Ammon's horn (tissue), 1 donor: ENCODE measurements around the gene OSBPL9.
"Not testable (repeated sequence)": the region's sequence is repeated elsewhere in the genome, so short reads cannot be mapped to it uniquely, and the experiment has no call there.

ENCODE experiments used
- DNase-seq: peaks from one replicate; pipeline ENCODE4 v3.0.0-alpha.2; 2016; ENCODE audit warnings: low spot score

OSBPL9 gene

DNA sequence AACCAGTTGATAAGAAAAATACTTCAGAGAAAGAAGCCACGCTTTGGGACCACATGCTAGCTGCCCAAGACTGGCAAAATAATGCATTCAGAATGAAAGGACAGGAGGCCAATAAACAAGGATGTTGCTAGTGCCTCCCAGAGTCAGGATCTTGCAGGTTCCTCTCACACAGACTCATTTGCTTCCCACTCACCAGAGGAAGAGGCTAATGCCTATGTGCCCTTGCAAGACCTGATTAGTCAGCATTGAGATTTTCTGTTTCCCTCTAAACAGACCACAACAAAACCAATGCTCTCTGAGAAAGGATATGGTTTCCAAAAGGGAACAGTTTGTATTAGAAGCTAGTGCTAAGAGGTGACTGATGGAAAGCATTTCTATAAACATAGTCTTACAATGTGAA, 176.0 kb downstream of the OSBPL9 start:
- peak; percentile 51 for DNase-seq

DNA sequence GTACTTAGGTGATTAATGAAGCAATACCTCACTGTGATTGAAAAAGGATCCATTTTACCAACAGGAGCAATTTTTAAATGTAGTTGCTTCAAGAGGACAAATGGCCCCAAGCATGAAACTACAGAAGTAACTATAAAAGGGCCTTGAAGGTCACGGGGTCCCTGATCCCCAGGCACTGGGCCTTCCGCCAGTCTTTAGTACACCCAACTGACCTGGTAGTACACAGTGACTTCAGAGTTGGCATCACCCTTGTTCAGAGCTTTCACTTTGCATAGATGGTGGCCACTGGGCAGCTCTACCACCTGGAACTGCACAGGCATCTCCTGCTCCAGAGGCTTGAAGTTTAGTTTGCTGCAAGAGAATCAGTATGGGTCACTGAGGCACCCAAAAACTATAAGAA, 177.4 kb downstream of the OSBPL9 start:
- DNase-seq = no peak

DNA sequence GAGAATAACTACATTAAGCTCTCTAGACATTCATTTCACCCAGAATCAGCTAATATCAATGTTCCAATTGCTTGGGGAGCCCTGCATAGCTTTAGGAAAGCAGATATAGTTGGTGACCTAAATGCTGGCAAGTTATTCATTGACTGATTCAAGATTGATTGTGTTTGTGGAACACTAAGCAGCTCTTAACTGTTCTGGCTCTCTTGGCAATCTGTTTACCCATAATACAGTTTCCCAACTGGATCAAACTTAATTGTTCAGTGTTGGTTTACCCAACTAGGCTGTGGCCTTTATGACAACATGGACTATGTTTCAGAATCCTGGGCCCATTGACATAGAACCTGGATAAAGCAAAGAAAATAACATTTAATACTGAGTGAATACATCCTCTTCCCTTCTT, 178.0 kb downstream of the OSBPL9 start:
- DNase-seq = no peak

DNA sequence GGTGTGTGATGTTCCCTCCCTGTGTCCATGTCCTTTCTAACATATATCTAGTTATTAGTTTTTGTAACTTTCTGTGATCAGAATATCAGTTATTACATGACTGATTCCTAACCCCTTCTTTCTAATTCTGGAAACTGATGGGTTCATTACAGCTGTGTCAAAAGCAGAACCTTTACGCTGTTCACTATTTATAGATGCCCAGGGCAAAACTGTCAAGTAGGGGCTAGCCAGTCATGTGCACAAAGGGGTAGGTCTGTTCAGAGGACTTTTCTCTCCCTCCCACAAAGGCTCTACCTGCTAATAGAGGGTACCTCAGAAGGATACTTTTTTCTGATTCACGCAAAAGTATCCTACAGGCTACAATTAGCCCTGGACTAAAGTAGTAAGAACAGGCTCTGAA, 182.5 kb downstream of the OSBPL9 start:
- no peak for DNase-seq

DNA sequence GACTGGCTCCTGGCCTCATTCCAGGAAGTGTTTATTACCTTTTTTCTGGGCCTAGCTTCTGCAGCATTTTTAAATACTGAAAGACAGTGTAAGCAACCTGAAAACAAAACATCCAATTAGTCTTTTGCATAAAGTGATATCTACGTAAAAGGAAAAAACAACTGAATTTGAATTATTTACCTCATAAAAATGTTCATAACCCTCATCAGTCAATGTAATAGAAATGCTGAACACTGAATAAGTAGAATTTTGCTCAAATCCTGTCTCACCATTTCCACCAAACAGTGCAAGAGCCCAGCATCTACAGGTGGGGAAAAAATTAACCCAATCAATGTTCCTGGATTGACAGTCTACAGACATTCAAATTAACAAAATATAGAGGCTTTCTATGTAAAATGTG, 197.6 kb downstream of the OSBPL9 start:
- no peak for DNase-seq

DNA sequence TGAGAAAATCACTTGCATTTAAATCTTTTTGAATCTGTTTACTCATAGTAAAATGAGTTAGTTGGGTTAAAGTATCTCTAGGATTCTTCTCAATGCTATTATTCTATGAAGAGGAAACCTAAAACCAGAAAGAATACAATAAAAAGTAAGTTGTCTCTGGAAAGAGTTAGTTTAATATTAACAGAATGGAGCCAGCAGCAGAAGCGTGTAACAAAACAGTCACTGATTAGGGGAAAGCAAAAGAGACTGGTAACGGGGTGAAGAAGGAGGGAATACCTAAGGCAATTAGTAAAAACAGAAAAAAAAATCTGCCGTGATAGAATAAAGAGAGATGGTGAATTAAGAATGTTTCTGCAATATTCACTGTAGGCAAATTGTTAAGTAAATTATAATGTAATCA, 201.6 kb downstream of the OSBPL9 start:
- DNase-seq = no peak

DNA sequence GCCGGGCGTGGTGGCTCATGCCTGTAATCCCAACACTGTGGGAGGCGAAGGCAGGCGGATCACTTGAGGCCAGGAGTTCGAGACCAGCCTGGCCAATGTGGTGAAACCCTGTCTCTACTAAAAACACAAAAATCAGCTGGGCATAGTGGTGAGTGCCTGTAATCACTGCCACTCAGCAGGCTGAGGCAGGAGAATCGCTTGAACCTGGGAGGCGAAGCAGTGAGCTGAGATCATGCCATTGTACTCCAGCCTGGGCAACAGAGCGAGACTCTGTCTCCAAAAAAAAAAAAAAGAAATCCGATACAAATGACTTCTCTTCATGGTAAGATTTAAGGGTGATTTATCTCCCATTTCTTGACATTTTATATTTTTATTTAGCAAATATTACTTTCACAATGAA, 202.1 kb downstream of the OSBPL9 start:
- DNase-seq = not testable (repeated sequence)

DNA sequence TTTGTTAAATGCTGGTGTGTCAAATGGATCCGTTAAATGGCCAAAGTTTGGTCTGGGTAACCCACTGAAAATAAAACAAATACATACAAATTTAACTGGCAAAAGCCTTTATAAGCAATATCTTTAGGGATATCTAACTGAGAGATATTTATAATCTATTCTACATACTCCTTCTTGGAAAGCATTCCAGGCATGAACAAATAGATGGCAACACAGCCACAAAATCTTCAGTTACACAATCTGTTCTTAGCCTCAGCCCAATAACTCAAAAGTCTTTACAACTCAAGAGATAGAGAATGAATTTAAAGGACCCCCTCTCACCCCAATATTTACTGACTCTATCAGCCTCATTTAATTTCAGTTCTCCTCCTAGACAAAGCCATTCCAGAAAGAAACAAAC, 202.9 kb downstream of the OSBPL9 start:
- DNase-seq = no peak

DNA sequence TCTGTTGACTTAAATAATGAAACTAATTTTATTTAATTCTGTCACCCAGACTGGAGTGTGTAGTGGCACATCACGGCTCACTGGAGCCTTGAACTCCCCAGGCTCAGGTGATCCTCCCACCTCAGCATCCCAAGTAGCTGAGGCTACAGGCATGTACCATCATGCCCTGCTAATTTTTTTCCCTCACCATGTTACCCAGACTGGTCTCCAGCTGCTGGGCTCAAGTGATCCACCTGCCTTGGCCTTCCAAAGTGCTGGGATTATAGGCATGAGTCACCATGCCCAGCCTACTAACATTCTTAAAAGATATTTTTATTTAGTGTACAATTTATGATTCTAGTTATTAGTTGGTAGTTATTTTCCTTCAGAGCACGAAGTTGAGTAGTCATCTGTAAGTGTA, 212.2 kb downstream of the OSBPL9 start:
- DNase-seq = no peak

DNA sequence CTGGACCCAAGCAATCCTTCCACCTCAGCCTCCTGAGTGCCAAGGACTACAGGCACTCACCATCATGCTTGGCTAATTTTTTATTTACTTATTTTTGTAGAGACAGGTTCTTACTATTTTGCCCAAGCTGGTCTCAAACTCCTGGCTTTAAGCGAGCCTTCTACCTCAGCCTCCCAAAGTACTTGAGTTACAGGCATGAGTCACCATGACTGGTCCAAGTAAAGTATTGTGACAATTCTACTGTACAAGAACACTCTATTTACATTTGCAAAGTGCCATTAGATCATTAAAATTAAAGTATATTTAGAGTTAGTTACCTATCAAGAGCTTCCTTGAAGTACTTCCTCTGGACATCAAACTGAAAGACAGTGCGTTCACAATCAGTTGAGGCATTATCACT, 216.8 kb downstream of the OSBPL9 start:
- no peak for DNase-seq

DNA sequence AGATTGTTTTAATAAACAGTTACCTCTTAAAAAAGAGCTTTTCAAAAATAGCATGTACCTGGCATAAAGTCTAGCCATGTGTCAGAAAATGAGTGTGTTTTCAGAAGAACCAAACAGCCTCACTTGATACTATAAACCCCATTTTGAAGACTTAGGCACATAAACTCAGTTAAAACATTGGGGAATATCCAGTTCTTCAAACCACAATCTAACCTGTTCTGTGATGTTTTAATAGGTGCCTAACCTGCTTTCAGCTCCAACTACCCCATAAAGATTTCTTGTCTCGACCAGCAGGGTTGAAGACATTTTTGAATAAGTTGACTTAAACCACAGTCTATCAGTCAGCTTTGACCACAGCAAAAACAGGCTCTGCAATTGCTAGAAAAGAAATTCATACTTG, 220.4 kb downstream of the OSBPL9 start:
- no peak for DNase-seq
